ENCODE measurements around the gene AKR1B15.

DNA sequence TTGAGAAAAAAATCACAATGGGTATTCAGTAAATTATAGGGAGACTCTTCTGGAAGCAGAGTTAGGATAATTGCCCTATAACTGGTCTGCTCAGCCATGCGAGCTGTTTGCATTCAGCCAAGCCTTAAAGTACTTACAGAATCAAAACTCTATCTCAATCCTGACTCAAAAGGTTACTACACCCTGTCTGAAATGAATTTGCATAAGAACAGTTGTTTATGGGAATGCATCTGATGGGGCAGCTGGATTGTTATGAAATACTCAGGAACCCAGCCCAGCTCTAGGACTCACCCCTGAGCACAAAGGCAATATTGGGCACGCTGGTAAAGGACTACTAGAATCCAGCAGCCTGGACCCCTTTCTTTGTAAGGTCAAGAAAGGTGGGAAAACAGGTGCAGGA lies 38.8 kb downstream of the AKR1B15 start:
- TF ChIP-seq, protein P1, sequence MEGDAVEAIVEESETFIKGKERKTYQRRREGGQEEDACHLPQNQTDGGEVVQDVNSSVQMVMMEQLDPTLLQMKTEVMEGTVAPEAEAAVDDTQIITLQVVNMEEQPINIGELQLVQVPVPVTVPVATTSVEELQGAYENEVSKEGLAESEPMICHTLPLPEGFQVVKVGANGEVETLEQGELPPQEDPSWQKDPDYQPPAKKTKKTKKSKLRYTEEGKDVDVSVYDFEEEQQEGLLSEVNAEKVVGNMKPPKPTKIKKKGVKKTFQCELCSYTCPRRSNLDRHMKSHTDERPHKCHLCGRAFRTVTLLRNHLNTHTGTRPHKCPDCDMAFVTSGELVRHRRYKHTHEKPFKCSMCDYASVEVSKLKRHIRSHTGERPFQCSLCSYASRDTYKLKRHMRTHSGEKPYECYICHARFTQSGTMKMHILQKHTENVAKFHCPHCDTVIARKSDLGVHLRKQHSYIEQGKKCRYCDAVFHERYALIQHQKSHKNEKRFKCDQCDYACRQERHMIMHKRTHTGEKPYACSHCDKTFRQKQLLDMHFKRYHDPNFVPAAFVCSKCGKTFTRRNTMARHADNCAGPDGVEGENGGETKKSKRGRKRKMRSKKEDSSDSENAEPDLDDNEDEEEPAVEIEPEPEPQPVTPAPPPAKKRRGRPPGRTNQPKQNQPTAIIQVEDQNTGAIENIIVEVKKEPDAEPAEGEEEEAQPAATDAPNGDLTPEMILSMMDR (IDR thresholded peaks at IDR 0.05) = no peak
- no peak for TF ChIP-seq POLR2A (IDR thresholded peaks at IDR 0.05)

All from lower leg skin (tissue), 3 donors.